ENCODE measurements around the gene AIP. TPM values are rescaled to one million over a fixed set of nuclear protein-coding genes. Genes with fewer than 3 reads are reported as not detected.

AIP gene
- total and polyA plus RNA-seq, 9 of the 15 experiments (the other 6 are each of a cell fraction or from before 2014, with no cell fraction given) = 5.2 to 92.5 (median 52.7) TPM

- TF ChIP-seq CTBP1 (IDR thresholded peaks at IDR 0.05; ENCODE audit: borderline replicate concordance) = peak; percentile 78
- no peak for TF ChIP-seq CEBPG (CRISPR knock-in tag; IDR thresholded peaks at IDR 0.05)
- TF ChIP-seq CEBPG (tag; conservative IDR thresholded peaks at IDR 0.05 in 1 of 2, IDR thresholded peaks at IDR 0.05 in 1 of 2) = no peak
- no peak for TF ChIP-seq ZNF354B (CRISPR knock-in tag; IDR thresholded peaks at IDR 0.05)
- 0 out of 2 replicates have a peak, but pooled peaks have one; percentile 31 for TF ChIP-seq ZNF764 (CRISPR knock-in tag; IDR thresholded peaks at IDR 0.05; ENCODE audit: low read depth)
- TF ChIP-seq POLR2G (IDR thresholded peaks at IDR 0.05; ENCODE audit: low read depth, low read length) = peak; percentile 48; the same call in 1 of the 2 replicates
- TF ChIP-seq SREBF2 (CRISPR knock-in tag; IDR thresholded peaks at IDR 0.05) = no peak
- no peak for TF ChIP-seq ZNF124 (CRISPR knock-in tag; IDR thresholded peaks at IDR 0.05)
- TF ChIP-seq TRIM24 (IDR thresholded peaks at IDR 0.05) = no peak
- TF ChIP-seq ZNF79 (CRISPR knock-in tag; IDR thresholded peaks at IDR 0.05; ENCODE audit: low read depth) = no peak
- TF ChIP-seq MYBL2 (IDR thresholded peaks at IDR 0.05; ENCODE audit: low read depth) = no peak
- no peak for TF ChIP-seq MYBL2 (CRISPR knock-in tag; IDR thresholded peaks at IDR 0.05; ENCODE audit: borderline replicate concordance)
- no peak for TF ChIP-seq FOSL1 (tag; conservative IDR thresholded peaks at IDR 0.05)
- TF ChIP-seq ARID3A (IDR thresholded peaks at IDR 0.05; ENCODE audit: borderline replicate concordance, low read depth, low read length) = no peak
- TF ChIP-seq SP1 (CRISPR knock-in tag; IDR thresholded peaks at IDR 0.05) = peak; percentile 29; the same call in 1 of the 2 replicates
- no peak for TF ChIP-seq HMG20A (CRISPR knock-in tag; conservative IDR thresholded peaks at IDR 0.05)
- TF ChIP-seq HEY1 (CRISPR knock-in tag; IDR thresholded peaks at IDR 0.05; ENCODE audit: borderline replicate concordance) = no peak
- TF ChIP-seq KAT2B (IDR thresholded peaks at IDR 0.05; ENCODE audit: low read depth, low read length) = no peak
- TF ChIP-seq PHB2 (IDR thresholded peaks at IDR 0.05; ENCODE audit: low read depth) = no peak
- TF ChIP-seq ZNF408 (CRISPR knock-in tag; IDR thresholded peaks at IDR 0.05; ENCODE audit: low read depth) = no peak
- TF ChIP-seq ZFP30 (CRISPR knock-in tag; IDR thresholded peaks at IDR 0.05; ENCODE audit: borderline replicate concordance) = no peak
- TF ChIP-seq ZBTB17 (CRISPR knock-in tag; IDR thresholded peaks at IDR 0.05) = peak; percentile 92
- no peak for TF ChIP-seq HNRNPH1 (optimal IDR thresholded peaks at IDR 0.05; ENCODE audit: low read depth, low read length)
- no peak for TF ChIP-seq CREB3L1 (IDR thresholded peaks at IDR 0.05; ENCODE audit: borderline replicate concordance, low read depth)
- TF ChIP-seq OTX1 (CRISPR knock-in tag; IDR thresholded peaks at IDR 0.05) = no peak
- TF ChIP-seq ZNF12 (CRISPR knock-in tag; IDR thresholded peaks at IDR 0.05) = no peak
- no peak for TF ChIP-seq TARDBP (IDR thresholded peaks at IDR 0.05)
- no peak for TF ChIP-seq CBX1 (IDR thresholded peaks at IDR 0.05; ENCODE audit: low read depth)
- TF ChIP-seq MECOM (CRISPR knock-in tag; IDR thresholded peaks at IDR 0.05) = no peak
These were observed 23.0 kb downstream of the AIP start (continued) for GRCh38 chr11:67505605-67506396.

All from K562 (cell line).